Prostate gland (tissue), 2 donors: Measurements from ENCODE around the gene HIF1A. TPM values are rescaled to one million over a fixed set of nuclear protein-coding genes. Genes with fewer than 3 reads are reported as not detected.
"Not testable (repeated sequence)": the region's sequence is repeated elsewhere in the genome, so short reads cannot be mapped to it uniquely, and the experiment has no call there.

ENCODE experiments used
- DNase-seq: peaks from one replicate; pipeline ENCODE4 v3.0.0-alpha.2; 2019; ENCODE audit warnings: low spot score
- H3K27ac ChIP-seq, 2 donors: fragments of 200-600 bp; sonication (generic); 2 replicates each; pipeline ENCODE4 v1.5.1; 2017 to 2019
- H3K27me3 ChIP-seq: fragments of 200-600 bp; sonication (generic); replicated peaks from 2 replicates; pipeline ENCODE4 v1.5.1; 2019; ENCODE audit not compliant: insufficient read depth
- H3K36me3 ChIP-seq, 2 donors: fragments of 200-600 bp; sonication (generic); 1 replicate in 1 of 2; 2 replicates in 1 of 2; pipeline versions ENCODE4 v1.5.1 to v1.8.1; 2017 to 2019
- H3K4me1 ChIP-seq: fragments of 200-600 bp; sonication (generic); replicated peaks from 2 replicates; pipeline ENCODE4 v1.5.1; 2019
- H3K4me3 ChIP-seq, 2 donors: fragments of 200-600 bp; sonication (generic); 2 replicates each; pipeline ENCODE4 v1.5.1; 2017 to 2019
- H3K9me3 ChIP-seq: fragments of 200-600 bp; sonication (generic); 2 replicates; pipeline ENCODE4 v1.5.1; 2017
- CTCF ChIP-seq, 4 experiments: fragments of 200-600 bp in 2 of 4; fragments of 450-650 bp in 2 of 4; sonication (generic) in 2 of 4; IDR thresholded peaks; 1 replicate in 3 of 4; 2 replicates in 1 of 4; pipeline ENCODE4 v1.5.1; 2016 to 2019; ENCODE audit warnings: antibody characterized with exemption in 4 of 4, mild to moderate bottlenecking in 2 of 4, moderate library complexity in 2 of 4
- POLR2A ChIP-seq: fragments of 450-650 bp; IDR thresholded peaks from one replicate; pipeline ENCODE4 v1.6.1; 2016; ENCODE audit warnings: antibody characterized with exemption, mild to moderate bottlenecking
- POLR2AphosphoS5 ChIP-seq: sonication (generic); formaldehyde crosslinking; IDR thresholded peaks from one replicate; pipeline ENCODE4 v1.6.1; 2017; ENCODE audit warnings: antibody characterized with exemption
- WGBS: methylation state at CpG from one replicate; pipeline ENCODE4 v1.1.5; 2018; 5-methylcytosine and 5-hydroxymethylcytosine counted together
- intact Hi-C: fragments of 100-400 bp; cut with DNase I; formaldehyde crosslinking; loops from one replicate; pipeline ENCODE4 v1.14.2; 2022
- total RNA-seq, 2 donors: library from RNA; depleted of rRNA; stranded (reverse); fragments of >200 nt; gene quantifications; one replicate each; pipeline ENCODE4 v1.1.0, GENCODE V29; 2016

HIF1A gene
- total RNA-seq, 2 donors from 2014 or later: 61.7 to 101 TPM

GRCh38 chr14:61736751-61737150, 41.4 kb downstream of the HIF1A start:
- DNase-seq: no peak
- no peak overlapping the region for H3K4me3 ChIP-seq
- H3K27me3 ChIP-seq: no peaks in the 10 kb centered on the region
- TF ChIP-seq CTCF (IDR thresholded peaks at IDR 0.05): no peak
- TF ChIP-seq POLR2A: no peak
- no peak for TF ChIP-seq POLR2AphosphoS5
- WGBS: 59% methylated on average over 4 of the region's 4 CpGs
- H3K36me3 ChIP-seq: peaks cover 3 to 5% of the 10 kb centered on the region in 2 donors
- no peaks in the 10 kb centered on the region for H3K4me1 ChIP-seq
- no peaks in the 10 kb centered on the region for H3K9me3 ChIP-seq
- intact Hi-C loops: no loop called here
- no peak overlapping the region for H3K27ac ChIP-seq

GRCh38 chr14:61737915-61738314, 42.6 kb downstream of the HIF1A start:
- Histone ChIP-seq H3K9me3 (no peaks in the 10 kb centered on the region), H3K27ac (no peak overlapping the region), H3K4me3 (no peak overlapping the region), H3K4me1 (no peaks in the 10 kb centered on the region), H3K27me3 (no peaks in the 10 kb centered on the region), H3K36me3 (peaks cover 3 to 5% of the 10 kb centered on the region in 2 donors)
- intact Hi-C loops: no loop called here
- WGBS: 92% methylated on average over 5 of the region's 5 CpGs
- TF ChIP-seq POLR2A (no peak), POLR2AphosphoS5 (no peak), CTCF (IDR thresholded peaks at IDR 0.05) (no peak)
- DNase-seq: no peak

GRCh38 chr14:61739133-61739532, 43.8 kb downstream of the HIF1A start:
- peaks cover 3 to 5% of the 10 kb centered on the region in 2 donors for H3K36me3 ChIP-seq
- H3K9me3 ChIP-seq: no peaks in the 10 kb centered on the region
- intact Hi-C loops: no loop called here
- no peaks in the 10 kb centered on the region for H3K4me1 ChIP-seq
- no peak for TF ChIP-seq POLR2A
- TF ChIP-seq POLR2AphosphoS5: no peak
- TF ChIP-seq CTCF (IDR thresholded peaks at IDR 0.05): no peak
- no peak overlapping the region for H3K27ac ChIP-seq
- no peak for DNase-seq
- H3K27me3 ChIP-seq: no peaks in the 10 kb centered on the region
- no peak overlapping the region for H3K4me3 ChIP-seq

- H3K36me3 ChIP-seq: peaks cover 3 to 5% of the 10 kb centered on the region in 2 donors
- H3K27ac ChIP-seq: no peak overlapping the region
- no peaks in the 10 kb centered on the region for H3K9me3 ChIP-seq
- DNase-seq: no peak
- TF ChIP-seq POLR2A: no peak
- WGBS: 96% methylated on average over 6 of the region's 6 CpGs
- no peaks in the 10 kb centered on the region for H3K4me1 ChIP-seq
- H3K27me3 ChIP-seq: no peaks in the 10 kb centered on the region
- intact Hi-C loops: no loop called here
- H3K4me3 ChIP-seq: no peak overlapping the region
Measured at GRCh38 chr14:61742371-61742770, 47.1 kb downstream of the HIF1A start.

- no peaks in the 10 kb centered on the region for H3K27me3 ChIP-seq
- no peak overlapping the region for H3K4me3 ChIP-seq
- intact Hi-C loops: no loop called here
- H3K27ac ChIP-seq: no peak overlapping the region
- WGBS: 95% methylated on average over 5 of the region's 5 CpGs
- no peak for TF ChIP-seq CTCF (IDR thresholded peaks at IDR 0.05)
- no peak for TF ChIP-seq POLR2AphosphoS5
- no peak for TF ChIP-seq POLR2A
- peaks cover 0 to 5% of the 10 kb centered on the region in 2 donors for H3K36me3 ChIP-seq
- DNase-seq: no peak
- no peaks in the 10 kb centered on the region for H3K9me3 ChIP-seq
- no peaks in the 10 kb centered on the region for H3K4me1 ChIP-seq
Measured at GRCh38 chr14:61744238-61744637, 48.9 kb downstream of the HIF1A start.

- DNase-seq, intact Hi-C loops, H3K9me3 ChIP-seq, H3K27me3 ChIP-seq, H3K36me3 ChIP-seq, H3K4me3 ChIP-seq, H3K4me1 ChIP-seq, H3K27ac ChIP-seq: not testable (repeated sequence)
- 97% methylated on average over 3 of the region's 3 CpGs for WGBS
Measured at GRCh38 chr14:61746346-61746745, 51.0 kb downstream of the HIF1A start.
